HepG2 (cell line): ENCODE measurements around the gene GBGT1. TPM values are rescaled to one million over a fixed set of nuclear protein-coding genes. Genes with fewer than 3 reads are reported as not detected.

ENCODE experiments used
- ATF7 ChIP-seq, 2 experiments: fragments of 450-650 bp in 1 of 2; sonication (generic) in 1 of 2; formaldehyde crosslinking in 1 of 2; IDR thresholded peaks; 2 replicates each; pipeline versions ENCODE4 v1.4.0 to v1.6.1; 2016 to 2020; ENCODE audit warnings: antibody characterized with exemption in 1 of 2, mild to moderate bottlenecking in 1 of 2, missing genetic modification reagents in 1 of 2
- FOXC1 ChIP-seq: sonication (generic); formaldehyde crosslinking; IDR thresholded peaks from 2 replicates; pipeline ENCODE4 v1.8.0; 2022; ENCODE audit warnings: mild to moderate bottlenecking, missing genetic modification reagents, borderline replicate concordance
- SIN3B ChIP-seq: fragments of 150-350 bp; IDR thresholded peaks from 2 replicates; pipeline ENCODE4 v1.6.1; 2014; ENCODE audit warnings: low read length
- ZBTB3 ChIP-seq: sonication (generic); formaldehyde crosslinking; IDR thresholded peaks from 2 replicates; pipeline ENCODE4 v1.4.0; 2020; ENCODE audit warnings: low read depth, mild to moderate bottlenecking, moderate library complexity, missing genetic modification reagents, borderline replicate concordance
- ZBTB8A ChIP-seq: sonication (generic); formaldehyde crosslinking; IDR thresholded peaks from 2 replicates; pipeline ENCODE4 v1.4.0; 2020; ENCODE audit warnings: mild to moderate bottlenecking, low read depth, missing genetic modification reagents, borderline replicate concordance
- ZFYVE20 ChIP-seq: sonication (generic); formaldehyde crosslinking; IDR thresholded peaks from 2 replicates; pipeline ENCODE4 v1.8.0; 2023; ENCODE audit warnings: low read depth, mild to moderate bottlenecking, moderate library complexity, missing genetic modification reagents, borderline replicate concordance
- ZNF44 ChIP-seq: sonication (generic); formaldehyde crosslinking; IDR thresholded peaks from 2 replicates; pipeline ENCODE4 v1.5.1; 2020; ENCODE audit warnings: mild to moderate bottlenecking, missing genetic modification reagents
- ZNF569 ChIP-seq: sonication (generic); formaldehyde crosslinking; IDR thresholded peaks from 2 replicates; pipeline ENCODE4 v1.5.0; 2020; ENCODE audit warnings: mild to moderate bottlenecking, missing genetic modification reagents, moderate library complexity, borderline replicate concordance
- ZNF720 ChIP-seq: sonication (generic); formaldehyde crosslinking; IDR thresholded peaks from 2 replicates; pipeline ENCODE4 v1.4.0; 2020; ENCODE audit warnings: missing genetic modification reagents
- ZZZ3 ChIP-seq: sonication (generic); formaldehyde crosslinking; IDR thresholded peaks from 2 replicates; pipeline ENCODE4 v1.4.0; 2020; ENCODE audit warnings: missing genetic modification reagents, mild to moderate bottlenecking, borderline replicate concordance
- polyA plus RNA-seq, 8 experiments: library from polyadenylated mRNA; depleted of rRNA in 3 of 8; stranded (reverse) in 7 of 8; unstranded in 1 of 8; fragments of >200 nt; fragmentation: Illumina TruSeq in 4 of 8; extraction: Trizol in 4 of 8; gene quantifications; 2 replicates each; pipeline versions ENCODE4 v1.2.1 to v1.2.3, GENCODE V29; 2011 to 2016; ENCODE audit warnings: low read depth in 4 of 8, missing spikeins in 1 of 8, mixed read lengths in 1 of 8; ENCODE audit not compliant: insufficient read depth in 1 of 8
- total RNA-seq, 5 experiments: library from RNA; depleted of rRNA; stranded (reverse); fragments of >200 nt; fragmentation: Illumina TruSeq; extraction: Trizol; gene quantifications; 2 replicates each; pipeline ENCODE4 v1.2.3, GENCODE V29; 2016; ENCODE audit warnings: low read depth in 1 of 5
- TF ChIP-seq, protein P1 (sequence below): sonication (generic); formaldehyde crosslinking; IDR thresholded peaks from 2 replicates; pipeline ENCODE4 v1.4.0; 2020; ENCODE audit warnings: missing genetic modification reagents
- TF ChIP-seq, protein P2 (sequence below): sonication (generic); formaldehyde crosslinking; IDR thresholded peaks from 2 replicates; pipeline ENCODE4 v1.4.0; 2020; ENCODE audit warnings: missing genetic modification reagents, borderline replicate concordance
- TF ChIP-seq, protein P3 (sequence below): sonication (generic); formaldehyde crosslinking; IDR thresholded peaks from 2 replicates; pipeline ENCODE4 v1.4.0; 2020; ENCODE audit warnings: missing genetic modification reagents
- TF ChIP-seq, protein P4 (sequence below): sonication (generic); formaldehyde crosslinking; IDR thresholded peaks from 2 replicates; pipeline ENCODE4 v1.5.1; 2020; ENCODE audit warnings: missing genetic modification reagents, mild to moderate bottlenecking, borderline replicate concordance

GBGT1 gene
- total and polyA plus RNA-seq, 2 of the 13 experiments (the other 11 are each of a cell fraction or from before 2014, with no cell fraction given), result not detected

DNA sequence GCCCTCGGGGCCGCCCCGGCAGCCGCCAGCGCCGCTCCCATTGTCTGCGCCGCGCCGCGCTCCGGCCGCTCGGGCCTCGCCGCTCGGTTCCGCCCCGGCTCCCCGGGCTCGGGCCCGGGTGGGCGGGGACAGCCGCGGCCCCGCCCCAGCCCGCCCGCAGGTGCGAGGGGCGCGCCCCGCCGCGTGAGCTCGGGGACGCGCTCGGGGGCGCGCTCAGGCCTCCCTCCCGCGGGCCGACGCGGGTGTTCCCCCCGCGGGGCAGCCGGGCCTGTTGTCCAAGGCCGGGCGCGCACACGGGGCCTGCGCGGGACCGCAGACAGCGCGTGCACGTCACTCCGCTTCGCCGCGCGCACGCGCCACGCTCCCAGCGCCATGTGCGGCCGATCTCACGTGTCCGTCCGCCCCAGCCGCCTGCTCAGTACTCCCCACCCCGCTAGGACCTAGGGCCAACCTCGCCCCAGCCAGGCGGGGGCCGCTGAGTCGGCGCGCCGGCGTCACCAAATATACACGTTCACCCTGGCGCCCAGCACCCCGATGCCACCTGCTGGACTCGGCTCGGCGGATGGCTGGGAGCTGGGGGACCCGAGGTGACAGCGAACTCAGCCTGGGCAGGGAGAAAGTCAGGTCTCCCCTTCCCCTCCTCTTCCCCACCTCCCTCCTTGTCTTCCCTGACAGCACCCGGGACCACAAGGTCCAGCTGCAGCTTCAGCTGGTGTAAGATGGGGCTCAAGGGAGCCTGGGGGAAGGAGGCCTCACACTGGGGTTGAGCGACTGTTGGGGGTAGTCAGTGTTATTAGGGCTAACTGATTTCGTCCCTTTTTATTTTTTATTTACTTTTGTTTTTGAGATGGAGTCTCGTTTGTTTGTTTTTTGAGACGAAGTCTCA is 14.3 kb downstream of the GBGT1 start (continued):
- TF ChIP-seq, protein P1, sequence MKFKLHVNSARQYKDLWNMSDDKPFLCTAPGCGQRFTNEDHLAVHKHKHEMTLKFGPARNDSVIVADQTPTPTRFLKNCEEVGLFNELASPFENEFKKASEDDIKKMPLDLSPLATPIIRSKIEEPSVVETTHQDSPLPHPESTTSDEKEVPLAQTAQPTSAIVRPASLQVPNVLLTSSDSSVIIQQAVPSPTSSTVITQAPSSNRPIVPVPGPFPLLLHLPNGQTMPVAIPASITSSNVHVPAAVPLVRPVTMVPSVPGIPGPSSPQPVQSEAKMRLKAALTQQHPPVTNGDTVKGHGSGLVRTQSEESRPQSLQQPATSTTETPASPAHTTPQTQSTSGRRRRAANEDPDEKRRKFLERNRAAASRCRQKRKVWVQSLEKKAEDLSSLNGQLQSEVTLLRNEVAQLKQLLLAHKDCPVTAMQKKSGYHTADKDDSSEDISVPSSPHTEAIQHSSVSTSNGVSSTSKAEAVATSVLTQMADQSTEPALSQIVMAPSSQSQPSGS (CRISPR knock-in tag), result peak; percentile 63; the same call in 1 of the 2 replicates
- TF ChIP-seq, protein P2, sequence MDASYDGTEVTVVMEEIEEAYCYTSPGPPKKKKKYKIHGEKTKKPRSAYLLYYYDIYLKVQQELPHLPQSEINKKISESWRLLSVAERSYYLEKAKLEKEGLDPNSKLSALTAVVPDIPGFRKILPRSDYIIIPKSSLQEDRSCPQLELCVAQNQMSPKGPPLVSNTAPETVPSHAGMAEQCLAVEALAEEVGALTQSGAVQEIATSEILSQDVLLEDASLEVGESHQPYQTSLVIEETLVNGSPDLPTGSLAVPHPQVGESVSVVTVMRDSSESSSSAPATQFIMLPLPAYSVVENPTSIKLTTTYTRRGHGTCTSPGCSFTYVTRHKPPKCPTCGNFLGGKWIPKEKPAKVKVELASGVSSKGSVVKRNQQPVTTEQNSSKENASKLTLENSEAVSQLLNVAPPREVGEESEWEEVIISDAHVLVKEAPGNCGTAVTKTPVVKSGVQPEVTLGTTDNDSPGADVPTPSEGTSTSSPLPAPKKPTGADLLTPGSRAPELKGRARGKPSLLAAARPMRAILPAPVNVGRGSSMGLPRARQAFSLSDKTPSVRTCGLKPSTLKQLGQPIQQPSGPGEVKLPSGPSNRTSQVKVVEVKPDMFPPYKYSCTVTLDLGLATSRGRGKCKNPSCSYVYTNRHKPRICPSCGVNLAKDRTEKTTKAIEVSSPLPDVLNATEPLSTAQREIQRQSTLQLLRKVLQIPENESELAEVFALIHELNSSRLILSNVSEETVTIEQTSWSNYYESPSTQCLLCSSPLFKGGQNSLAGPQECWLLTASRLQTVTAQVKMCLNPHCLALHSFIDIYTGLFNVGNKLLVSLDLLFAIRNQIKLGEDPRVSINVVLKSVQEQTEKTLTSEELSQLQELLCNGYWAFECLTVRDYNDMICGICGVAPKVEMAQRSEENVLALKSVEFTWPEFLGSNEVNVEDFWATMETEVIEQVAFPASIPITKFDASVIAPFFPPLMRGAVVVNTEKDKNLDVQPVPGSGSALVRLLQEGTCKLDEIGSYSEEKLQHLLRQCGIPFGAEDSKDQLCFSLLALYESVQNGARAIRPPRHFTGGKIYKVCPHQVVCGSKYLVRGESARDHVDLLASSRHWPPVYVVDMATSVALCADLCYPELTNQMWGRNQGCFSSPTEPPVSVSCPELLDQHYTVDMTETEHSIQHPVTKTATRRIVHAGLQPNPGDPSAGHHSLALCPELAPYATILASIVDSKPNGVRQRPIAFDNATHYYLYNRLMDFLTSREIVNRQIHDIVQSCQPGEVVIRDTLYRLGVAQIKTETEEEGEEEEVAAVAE, result no peak
- TF ChIP-seq, protein P3, sequence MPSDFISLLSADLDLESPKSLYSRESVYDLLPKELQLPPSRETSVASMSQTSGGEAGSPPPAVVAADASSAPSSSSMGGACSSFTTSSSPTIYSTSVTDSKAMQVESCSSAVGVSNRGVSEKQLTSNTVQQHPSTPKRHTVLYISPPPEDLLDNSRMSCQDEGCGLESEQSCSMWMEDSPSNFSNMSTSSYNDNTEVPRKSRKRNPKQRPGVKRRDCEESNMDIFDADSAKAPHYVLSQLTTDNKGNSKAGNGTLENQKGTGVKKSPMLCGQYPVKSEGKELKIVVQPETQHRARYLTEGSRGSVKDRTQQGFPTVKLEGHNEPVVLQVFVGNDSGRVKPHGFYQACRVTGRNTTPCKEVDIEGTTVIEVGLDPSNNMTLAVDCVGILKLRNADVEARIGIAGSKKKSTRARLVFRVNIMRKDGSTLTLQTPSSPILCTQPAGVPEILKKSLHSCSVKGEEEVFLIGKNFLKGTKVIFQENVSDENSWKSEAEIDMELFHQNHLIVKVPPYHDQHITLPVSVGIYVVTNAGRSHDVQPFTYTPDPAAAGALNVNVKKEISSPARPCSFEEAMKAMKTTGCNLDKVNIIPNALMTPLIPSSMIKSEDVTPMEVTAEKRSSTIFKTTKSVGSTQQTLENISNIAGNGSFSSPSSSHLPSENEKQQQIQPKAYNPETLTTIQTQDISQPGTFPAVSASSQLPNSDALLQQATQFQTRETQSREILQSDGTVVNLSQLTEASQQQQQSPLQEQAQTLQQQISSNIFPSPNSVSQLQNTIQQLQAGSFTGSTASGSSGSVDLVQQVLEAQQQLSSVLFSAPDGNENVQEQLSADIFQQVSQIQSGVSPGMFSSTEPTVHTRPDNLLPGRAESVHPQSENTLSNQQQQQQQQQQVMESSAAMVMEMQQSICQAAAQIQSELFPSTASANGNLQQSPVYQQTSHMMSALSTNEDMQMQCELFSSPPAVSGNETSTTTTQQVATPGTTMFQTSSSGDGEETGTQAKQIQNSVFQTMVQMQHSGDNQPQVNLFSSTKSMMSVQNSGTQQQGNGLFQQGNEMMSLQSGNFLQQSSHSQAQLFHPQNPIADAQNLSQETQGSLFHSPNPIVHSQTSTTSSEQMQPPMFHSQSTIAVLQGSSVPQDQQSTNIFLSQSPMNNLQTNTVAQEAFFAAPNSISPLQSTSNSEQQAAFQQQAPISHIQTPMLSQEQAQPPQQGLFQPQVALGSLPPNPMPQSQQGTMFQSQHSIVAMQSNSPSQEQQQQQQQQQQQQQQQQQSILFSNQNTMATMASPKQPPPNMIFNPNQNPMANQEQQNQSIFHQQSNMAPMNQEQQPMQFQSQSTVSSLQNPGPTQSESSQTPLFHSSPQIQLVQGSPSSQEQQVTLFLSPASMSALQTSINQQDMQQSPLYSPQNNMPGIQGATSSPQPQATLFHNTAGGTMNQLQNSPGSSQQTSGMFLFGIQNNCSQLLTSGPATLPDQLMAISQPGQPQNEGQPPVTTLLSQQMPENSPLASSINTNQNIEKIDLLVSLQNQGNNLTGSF (CRISPR knock-in tag), result no peak; the same call in 1 of the 2 replicates
- TF ChIP-seq ZZZ3 (CRISPR knock-in tag) (0 out of 2 replicates have a peak, but pooled peaks have one; percentile 63), ZNF44 (CRISPR knock-in tag) (no peak), SIN3B (no peak), ZFYVE20 (0 out of 2 replicates have a peak, but pooled peaks have one; percentile 64), ZBTB3 (CRISPR knock-in tag) (no peak; the same call in 1 of the 2 replicates), FOXC1 (CRISPR knock-in tag) (peak; percentile 83; the same call in 1 of the 2 replicates), ZBTB8A (CRISPR knock-in tag) (no peak), ATF7 (IDR thresholded peaks at IDR 0.05) (no peak), ATF7 (CRISPR knock-in tag; IDR thresholded peaks at IDR 0.05) (peak; percentile 33; the same call in 1 of the 2 replicates), ZNF569 (CRISPR knock-in tag) (no peak), ZNF720 (CRISPR knock-in tag) (no peak)
- TF ChIP-seq, protein P4, sequence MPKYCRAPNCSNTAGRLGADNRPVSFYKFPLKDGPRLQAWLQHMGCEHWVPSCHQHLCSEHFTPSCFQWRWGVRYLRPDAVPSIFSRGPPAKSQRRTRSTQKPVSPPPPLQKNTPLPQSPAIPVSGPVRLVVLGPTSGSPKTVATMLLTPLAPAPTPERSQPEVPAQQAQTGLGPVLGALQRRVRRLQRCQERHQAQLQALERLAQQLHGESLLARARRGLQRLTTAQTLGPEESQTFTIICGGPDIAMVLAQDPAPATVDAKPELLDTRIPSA (CRISPR knock-in tag), result 0 out of 2 replicates have a peak, but pooled peaks have one; percentile 45
